Trophoblast cell (in vitro differentiated cells and primary cell): ENCODE results near the gene ZNF555.

Experiments used
- DNase-seq, 2 donors: peaks; one replicate each; pipeline ENCODE4 v3.0.0-alpha.2; 2016
- H2AFZ ChIP-seq: 2 replicates; pipeline ENCODE4 v1.6.1; 2013; ENCODE audit warnings: low read length, moderate library complexity, mild to moderate bottlenecking; ENCODE audit not compliant: insufficient read depth, poor library complexity
- H2AK5ac ChIP-seq: 2 replicates; pipeline ENCODE4 v1.6.1; 2013; ENCODE audit warnings: mild to moderate bottlenecking, low read length
- H2BK120ac ChIP-seq: 2 replicates; pipeline ENCODE4 v1.6.1; 2013; ENCODE audit warnings: low read length, mild to moderate bottlenecking, moderate library complexity; ENCODE audit not compliant: insufficient read depth, poor library complexity
- H2BK12ac ChIP-seq: 2 replicates; pipeline ENCODE4 v1.6.1; 2013; ENCODE audit warnings: mild to moderate bottlenecking, low read length, moderate library complexity
- H2BK5ac ChIP-seq: 2 replicates; pipeline ENCODE4 v1.6.1; 2013; ENCODE audit warnings: low read length, low read depth, moderate library complexity, mild to moderate bottlenecking; ENCODE audit not compliant: poor library complexity
- H3K14ac ChIP-seq: 2 replicates; pipeline ENCODE4 v1.6.1; 2013; ENCODE audit warnings: mild to moderate bottlenecking, low read length
- H3K18ac ChIP-seq: 2 replicates; pipeline ENCODE4 v1.6.1; 2013; ENCODE audit warnings: mild to moderate bottlenecking, low read length
- H3K23ac ChIP-seq: 2 replicates; pipeline ENCODE4 v1.6.1; 2013; ENCODE audit warnings: low read length
- H3K27ac ChIP-seq: 2 replicates; pipeline ENCODE4 v1.5.1; 2013; ENCODE audit warnings: low read depth, mild to moderate bottlenecking, inconsistent platforms, low read length, moderate library complexity
- H3K27me3 ChIP-seq: 2 replicates; pipeline ENCODE4 v1.6.1; 2013; ENCODE audit warnings: inconsistent platforms, mild to moderate bottlenecking, low read length, moderate library complexity; ENCODE audit not compliant: insufficient read depth
- H3K36me3 ChIP-seq, 2 experiments: 1 replicate in 1 of 2; 2 replicates in 1 of 2; pipeline ENCODE4 v1.6.1; 2013; ENCODE audit warnings: low read length in 2 of 2, mild to moderate bottlenecking in 2 of 2, moderate library complexity in 1 of 2; ENCODE audit not compliant: insufficient read depth in 2 of 2, control insufficient read depth in 1 of 2
- H3K4ac ChIP-seq: 2 replicates; pipeline ENCODE4 v1.6.1; 2013; ENCODE audit warnings: low read depth, mild to moderate bottlenecking, low read length, moderate library complexity
- H3K4me1 ChIP-seq, 2 experiments: 1 replicate in 1 of 2; 2 replicates in 1 of 2; pipeline ENCODE4 v1.6.1; 2013; ENCODE audit warnings: low read length in 2 of 2, mild to moderate bottlenecking in 2 of 2, moderate library complexity in 1 of 2; ENCODE audit not compliant: insufficient read depth in 2 of 2, control insufficient read depth in 1 of 2
- H3K4me2 ChIP-seq: 2 replicates; pipeline ENCODE4 v1.6.1; 2013; ENCODE audit warnings: inconsistent platforms, mild to moderate bottlenecking, low read length, moderate library complexity
- H3K4me3 ChIP-seq: 2 replicates; pipeline ENCODE4 v1.5.1; 2013; ENCODE audit warnings: mild to moderate bottlenecking, low read depth, low read length, inconsistent platforms
- H3K79me1 ChIP-seq: one replicate; pipeline ENCODE4 v1.6.1; 2013; ENCODE audit warnings: low read length
- H3K79me2 ChIP-seq: 2 replicates; pipeline ENCODE4 v1.6.1; 2013; ENCODE audit warnings: low read length, mild to moderate bottlenecking; ENCODE audit not compliant: control insufficient read depth, insufficient read depth, poor library complexity
- H3K9ac ChIP-seq: 2 replicates; pipeline ENCODE4 v1.6.1; 2013; ENCODE audit warnings: mild to moderate bottlenecking, low read length
- H3K9me3 ChIP-seq: 2 replicates; pipeline ENCODE4 v1.6.1; 2013; ENCODE audit warnings: low read depth, mild to moderate bottlenecking, control low read depth, inconsistent platforms, low read length; ENCODE audit not compliant: insufficient read depth
- H4K12ac ChIP-seq: 2 replicates; pipeline ENCODE4 v1.6.1; 2013; ENCODE audit warnings: low read depth, mild to moderate bottlenecking, low read length, moderate library complexity
- H4K8ac ChIP-seq: 2 replicates; pipeline ENCODE4 v1.6.1; 2013; ENCODE audit warnings: low read depth, mild to moderate bottlenecking, low read length, moderate library complexity
- H4K91ac ChIP-seq: one replicate; pipeline ENCODE4 v1.6.1; 2013; ENCODE audit warnings: low read depth, mild to moderate bottlenecking, low read length, moderate library complexity
- WGBS: extraction: QIAGEN DNeasy Blood & Tissue Kit; methylation state at CpG from one replicate; pipeline ENCODE4 v1.1.7; 2013; ENCODE audit warnings: missing lambda C conversion rate; ENCODE audit not compliant: insufficient read length, insufficient coverage; ENCODE audit errors: extremely low coverage; 5-methylcytosine and 5-hydroxymethylcytosine counted together

The ZNF555 gene

GRCh38 chr19:2827022-2827421 lies 14.3 kb upstream of the ZNF555 start:
- Histone ChIP-seq H3K4me3 (no peak overlapping the region), H2BK5ac (no peak overlapping the region), H2BK12ac (no peak overlapping the region), H4K12ac (no peak overlapping the region), H2AK5ac (no peak overlapping the region), H3K4me2 (no peak overlapping the region), H3K27ac (no peak overlapping the region), H3K36me3 (peaks cover 20 to 23% of the 10 kb centered on the region in 2 experiments), H3K79me1 (no peaks in the 10 kb centered on the region), H3K23ac (no peak overlapping the region), H2AFZ (no peak overlapping the region), H4K91ac (no peak overlapping the region), H3K18ac (no peak overlapping the region), H3K9ac (no peak overlapping the region), H3K4me1 (no peaks in the 10 kb centered on the region), H3K27me3 (no peaks in the 10 kb centered on the region), H3K4ac (no peak overlapping the region), H3K79me2 (no peaks in the 10 kb centered on the region), H2BK120ac (no peak overlapping the region), H4K8ac (no peak overlapping the region), H3K14ac (no peak overlapping the region), H3K9me3 (peaks cover 19% of the 10 kb centered on the region)
- no peak for DNase-seq
- no CpG with 5 or more reads among the region's 2 CpGs for WGBS

DNA sequence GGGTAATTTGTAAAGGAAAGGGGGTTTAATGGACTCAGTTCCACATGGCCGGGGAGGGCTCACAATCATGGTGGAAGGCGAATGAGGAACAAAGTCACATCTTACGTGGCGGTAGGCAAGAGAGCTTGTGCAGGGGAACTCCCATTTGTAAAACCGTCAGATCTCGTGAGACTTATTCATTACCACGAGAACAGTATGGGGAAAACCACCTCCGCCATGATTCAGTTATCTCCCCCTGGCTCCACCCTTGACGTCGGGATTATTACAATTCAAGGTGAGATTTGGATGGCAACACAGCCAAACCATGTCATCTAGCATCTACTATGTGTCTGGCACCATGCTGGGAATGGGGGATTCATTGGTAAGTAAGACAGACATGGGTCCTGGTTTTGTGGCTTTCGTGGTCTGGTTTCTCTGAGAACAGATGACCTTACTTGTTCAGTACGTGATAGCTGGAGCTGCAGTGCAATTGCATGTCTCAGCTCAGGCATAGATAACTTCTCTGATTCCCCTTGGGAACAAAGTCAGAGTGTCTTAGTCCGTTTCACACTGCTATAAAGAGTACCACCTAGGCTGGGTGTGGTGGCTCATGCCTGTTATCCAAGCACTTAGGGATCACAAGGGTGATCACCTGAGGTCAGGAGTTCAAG lies 13.3 kb upstream of the ZNF555 start:
- no peak overlapping the region for H3K18ac ChIP-seq
- H4K8ac ChIP-seq = no peak overlapping the region
- H3K36me3 ChIP-seq = peaks cover 26 to 28% of the 10 kb centered on the region in 2 experiments
- no peaks in the 10 kb centered on the region for H3K79me2 ChIP-seq
- H2BK5ac ChIP-seq = no peak overlapping the region
- H3K79me1 ChIP-seq = no peaks in the 10 kb centered on the region
- no CpG with 5 or more reads among the region's 13 CpGs for WGBS
- no peak overlapping the region for H3K4me3 ChIP-seq
- H3K27me3 ChIP-seq = no peaks in the 10 kb centered on the region
- DNase-seq = no peak
- H3K27ac ChIP-seq = no peak overlapping the region
- H4K12ac ChIP-seq = no peak overlapping the region
- H2BK120ac ChIP-seq = no peak overlapping the region
- no peaks in the 10 kb centered on the region for H3K4me1 ChIP-seq
- H3K4ac ChIP-seq = no peak overlapping the region
- no peak overlapping the region for H2AFZ ChIP-seq
- H4K91ac ChIP-seq = no peak overlapping the region
- no peak overlapping the region for H3K14ac ChIP-seq
- H3K23ac ChIP-seq = no peak overlapping the region
- H2AK5ac ChIP-seq = no peak overlapping the region
- H2BK12ac ChIP-seq = no peak overlapping the region
- peaks cover 25% of the 10 kb centered on the region for H3K9me3 ChIP-seq
- H3K4me2 ChIP-seq = no peak overlapping the region
- no peak overlapping the region for H3K9ac ChIP-seq

DNA sequence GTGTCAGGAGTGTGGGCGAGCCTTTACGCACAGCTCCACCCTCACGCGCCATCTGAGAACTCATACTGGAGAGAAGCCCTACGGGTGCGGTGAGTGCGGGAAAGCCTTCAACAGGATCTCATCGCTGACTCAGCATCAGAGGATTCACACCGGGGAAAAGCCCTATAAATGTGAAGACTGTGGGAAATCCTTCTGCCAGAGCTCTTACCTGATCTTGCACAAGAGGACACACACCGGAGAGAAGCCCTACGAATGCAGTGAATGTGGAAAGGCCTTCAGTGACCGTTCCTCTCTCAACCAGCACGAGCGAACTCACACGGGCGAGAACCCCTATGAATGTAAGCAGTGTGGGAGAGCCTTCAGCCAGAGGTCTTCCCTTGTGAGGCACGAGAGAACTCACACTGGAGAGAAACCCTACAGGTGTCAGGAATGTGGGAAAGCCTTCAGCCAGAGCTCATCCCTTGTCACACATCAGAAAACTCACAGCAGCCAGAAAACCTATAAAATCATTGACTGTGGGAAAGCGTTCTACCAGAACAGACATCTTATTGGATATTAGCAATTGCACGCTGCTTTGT lies 6.9 kb upstream of the ZNF555 start:
- Histone ChIP-seq H3K4me3 (no peak overlapping the region), H3K9ac (no peak overlapping the region), H3K4me1 (no peaks in the 10 kb centered on the region), H2AFZ (no peak overlapping the region), H3K27me3 (no peaks in the 10 kb centered on the region), H3K79me2 (no peaks in the 10 kb centered on the region), H2BK120ac (no peak overlapping the region), H3K14ac (no peak overlapping the region), H2BK5ac (no peak overlapping the region), H4K12ac (no peak overlapping the region), H4K91ac (no peak overlapping the region), H3K23ac (no peak overlapping the region), H2AK5ac (no peak overlapping the region), H3K36me3 (peaks cover 33 to 36% of the 10 kb centered on the region in 2 experiments), H2BK12ac (no peak overlapping the region), H3K9me3 (peaks cover 45% of the 10 kb centered on the region), H3K4ac (no peak overlapping the region), H3K4me2 (no peak overlapping the region), H4K8ac (no peak overlapping the region), H3K27ac (no peak overlapping the region), H3K79me1 (no peaks in the 10 kb centered on the region), H3K18ac (no peak overlapping the region)
- DNase-seq = no peak
- no CpG with 5 or more reads among the region's 19 CpGs for WGBS

DNA sequence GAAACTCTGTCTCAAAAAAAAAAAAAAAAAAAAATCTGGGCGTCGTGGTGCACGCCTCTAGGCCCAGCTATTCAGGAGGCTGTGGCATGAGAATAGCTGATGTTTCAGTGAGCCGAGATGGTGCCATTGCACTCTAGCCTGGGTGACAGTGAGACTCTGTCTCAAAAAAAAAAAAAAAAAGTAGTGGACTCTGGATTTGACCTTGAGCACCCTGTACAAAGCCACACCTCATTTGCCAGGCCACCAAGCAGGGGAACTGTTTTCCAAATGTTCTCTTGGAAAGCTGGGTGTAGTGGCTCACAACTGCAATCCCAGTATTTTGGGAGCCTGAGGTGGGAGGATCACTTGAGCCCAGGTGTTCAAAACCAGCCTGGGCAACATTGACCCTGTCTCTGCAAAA lies 3.8 kb upstream of the ZNF555 start:
- no CpG with 5 or more reads among the region's 4 CpGs for WGBS
- no peak overlapping the region for H4K91ac ChIP-seq

More for the DNA sequence above, 3.8 kb upstream of the ZNF555 start:
- H2BK5ac ChIP-seq = no peak overlapping the region
- no peak overlapping the region for H2AK5ac ChIP-seq
- no peak overlapping the region for H3K9ac ChIP-seq
- H3K79me2 ChIP-seq = peaks cover 9% of the 10 kb centered on the region
- H3K27ac ChIP-seq = no peak overlapping the region
- H2BK120ac ChIP-seq = no peak overlapping the region
- H3K4me2 ChIP-seq = no peak overlapping the region
- DNase-seq = no peak
- no peak overlapping the region for H2BK12ac ChIP-seq
- peaks cover 7% of the 10 kb centered on the region for H3K79me1 ChIP-seq
- peaks cover 34% of the 10 kb centered on the region for H3K9me3 ChIP-seq
- no peak overlapping the region for H4K8ac ChIP-seq
- H2AFZ ChIP-seq = no peak overlapping the region
- peaks cover 3% of the 10 kb centered on the region in 2 experiments for H3K4me1 ChIP-seq
- no peak overlapping the region for H3K4me3 ChIP-seq
- no peak overlapping the region for H3K14ac ChIP-seq
- H3K18ac ChIP-seq = no peak overlapping the region
- no peak overlapping the region for H3K4ac ChIP-seq
- H3K27me3 ChIP-seq = no peaks in the 10 kb centered on the region
- peaks cover 28 to 30% of the 10 kb centered on the region in 2 experiments for H3K36me3 ChIP-seq
- H3K23ac ChIP-seq = no peak overlapping the region
- H4K12ac ChIP-seq = no peak overlapping the region
